Fibroblast of skin of right quadriceps (primary cell): ENCODE measurements around the gene GAK.

ENCODE experiments used
- DNase-seq: peaks from one replicate; pipeline ENCODE4 v3.0.0-alpha.2; 2013

The GAK gene

DNA sequence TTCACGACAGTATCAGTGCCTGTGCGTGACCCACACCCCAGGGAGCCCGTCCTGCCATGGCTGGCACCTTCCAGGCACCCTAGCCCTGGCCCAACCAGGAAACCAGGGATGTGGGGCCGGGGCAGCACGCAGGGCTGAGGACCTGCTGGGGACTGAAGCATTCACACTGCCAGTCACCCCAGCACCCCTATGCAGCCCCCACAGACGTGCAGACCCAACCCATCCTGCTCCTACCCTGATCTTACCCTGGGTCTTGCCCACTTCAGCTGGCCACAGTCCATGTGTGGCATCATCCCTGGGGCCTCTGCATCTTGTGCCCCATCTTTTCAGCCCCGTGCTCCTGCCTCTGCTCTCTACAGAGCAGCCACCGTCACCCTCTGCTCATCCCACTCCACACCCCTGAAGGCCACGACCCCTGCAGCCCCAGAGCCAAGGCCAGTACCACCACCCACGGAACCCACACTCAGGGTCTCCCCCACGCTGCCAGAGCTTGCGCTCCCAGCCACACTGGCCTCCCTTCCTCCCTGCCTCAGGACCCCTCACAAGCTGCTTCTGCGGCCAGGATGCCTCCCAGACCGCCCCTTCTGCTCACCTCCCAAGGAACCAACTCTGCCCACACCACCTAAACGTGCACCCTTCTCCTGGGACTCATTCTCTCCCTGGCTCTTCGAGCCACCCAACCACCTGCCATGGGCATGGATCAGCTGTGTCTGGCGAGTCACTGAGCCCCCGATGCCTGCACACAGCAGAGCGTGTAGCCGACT lies 25.6 kb downstream of the GAK start:
- DNase-seq: no peak

DNA sequence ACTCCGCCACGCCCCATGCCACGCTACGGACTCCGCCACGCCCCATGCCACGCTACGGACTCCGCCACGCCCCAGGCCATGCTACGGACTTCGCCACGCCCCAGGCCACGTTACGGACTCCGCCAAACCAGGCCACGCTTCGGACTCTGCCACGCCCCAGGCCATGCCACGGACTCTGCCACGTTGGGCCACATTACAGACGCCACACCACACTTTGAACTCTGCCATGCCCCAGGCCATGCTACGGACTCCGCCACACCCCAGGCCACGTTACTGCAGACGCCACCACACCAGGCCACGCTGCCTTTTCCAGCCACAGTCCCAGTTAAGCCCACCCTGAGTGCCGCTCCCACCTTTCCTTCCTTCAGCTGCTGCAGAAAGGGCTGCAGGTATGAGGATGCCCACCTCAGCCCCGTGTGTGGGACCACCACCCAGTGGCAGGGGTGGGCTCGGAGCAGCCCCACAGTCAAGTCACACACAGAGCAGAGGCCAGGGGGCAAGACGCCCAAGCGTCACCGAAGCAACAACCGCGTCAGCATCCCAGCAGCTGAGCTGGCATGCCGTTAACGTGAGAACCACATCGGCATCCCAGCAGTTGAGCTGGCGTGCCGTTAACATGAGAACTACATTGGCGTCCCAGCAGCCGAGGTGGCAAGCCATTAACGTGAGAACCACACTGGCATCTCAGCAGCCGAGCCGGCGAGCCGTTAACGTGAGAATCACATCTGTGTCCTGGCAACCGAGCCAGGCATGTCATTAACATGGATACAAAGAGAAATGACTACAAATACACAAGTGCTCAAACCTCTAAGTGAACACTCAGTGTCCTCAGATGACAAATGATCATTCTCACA lies 26.4 kb downstream of the GAK start:
- DNase-seq: no peak

- no peak for DNase-seq
Measured at GRCh38 chr4:903066-904046, 28.8 kb downstream of the GAK start.

GRCh38 chr4:901192-901910 lies 30.8 kb downstream of the GAK start:
- no peak for DNase-seq

DNA sequence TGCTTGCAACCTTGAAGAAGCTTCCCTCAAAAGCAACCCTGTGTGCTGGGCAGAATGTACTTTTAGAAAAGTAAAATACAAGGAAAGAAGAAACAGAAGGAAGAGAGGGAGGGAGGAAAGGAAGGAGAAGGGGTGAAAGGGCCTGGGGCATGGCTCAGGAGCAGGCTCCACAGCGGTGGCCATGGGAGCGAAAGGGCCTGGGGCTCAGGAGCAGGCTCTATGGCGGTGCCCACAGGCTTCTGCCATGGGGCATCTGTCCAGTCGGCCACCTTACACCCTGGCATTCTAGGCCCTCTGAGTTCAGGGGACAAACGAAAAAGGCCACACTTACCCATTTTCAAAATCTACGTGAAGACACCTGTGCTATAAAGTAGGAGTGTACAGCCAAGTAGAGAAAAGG lies 31.4 kb downstream of the GAK start:
- no peak for DNase-seq

GRCh38 chr4:900073-900472 lies 32.0 kb downstream of the GAK start:
- DNase-seq: no peak

DNA sequence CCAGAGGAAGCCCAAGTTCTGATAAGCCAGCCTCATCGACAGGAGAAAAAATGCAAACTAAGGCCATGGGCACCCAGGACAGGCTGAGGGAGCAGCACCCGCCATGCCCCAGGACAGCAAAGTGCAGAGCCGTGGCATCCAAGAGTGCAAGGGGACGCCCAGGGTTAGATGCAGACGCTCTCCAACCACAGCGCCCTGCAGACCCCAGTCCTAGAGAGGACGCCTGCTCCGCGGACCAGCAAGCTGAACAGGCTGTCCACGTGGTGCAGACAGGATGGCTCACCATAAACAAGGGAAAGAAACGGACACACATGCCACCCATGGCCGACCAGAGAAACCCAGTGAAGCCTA lies 32.6 kb downstream of the GAK start:
- DNase-seq: no peak

- no peak for DNase-seq
Measured at GRCh38 chr4:898869-899555, 33.1 kb downstream of the GAK start.

GRCh38 chr4:898123-898522 lies 34.0 kb downstream of the GAK start:
- no peak for DNase-seq

DNA sequence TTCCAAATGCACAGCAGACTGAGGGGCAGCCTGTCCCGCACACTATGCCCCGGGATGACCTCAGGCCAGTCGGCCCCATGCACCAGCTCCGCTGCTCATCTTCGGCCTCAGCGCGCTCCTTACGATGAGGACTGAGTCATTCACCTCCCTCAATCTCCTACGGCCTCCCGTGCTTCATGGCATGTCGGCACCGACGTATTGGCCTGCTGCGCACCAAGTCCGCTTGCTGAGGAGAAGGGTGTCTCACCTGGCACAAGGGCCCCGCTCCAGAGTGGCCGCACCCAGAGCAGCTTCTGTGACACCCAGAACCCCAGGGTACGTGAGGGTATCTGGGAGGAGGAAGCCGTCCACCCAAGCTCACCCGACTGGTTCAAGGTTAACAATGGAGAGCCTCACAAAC lies 35.5 kb downstream of the GAK start:
- DNase-seq: no peak

DNA sequence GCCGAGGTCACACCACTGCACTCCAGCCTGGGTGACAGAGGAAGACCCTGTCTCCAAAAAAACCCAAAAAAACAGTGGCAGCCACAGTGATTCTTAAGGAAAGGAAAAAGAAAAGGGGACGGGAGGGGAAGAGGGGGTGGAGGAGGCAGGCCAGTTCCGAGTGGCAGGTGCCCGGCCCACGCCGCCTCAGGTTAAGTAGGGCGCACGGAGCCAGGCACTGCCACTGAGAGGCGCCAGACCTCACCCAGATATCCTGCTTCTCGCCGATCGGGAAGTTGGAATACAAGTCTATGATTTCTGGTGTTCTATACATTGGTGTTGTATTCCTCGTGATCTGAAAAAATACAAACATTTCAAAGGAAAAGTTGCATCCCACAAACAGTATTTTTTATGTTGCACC lies 35.9 kb downstream of the GAK start:
- DNase-seq: no peak

DNA sequence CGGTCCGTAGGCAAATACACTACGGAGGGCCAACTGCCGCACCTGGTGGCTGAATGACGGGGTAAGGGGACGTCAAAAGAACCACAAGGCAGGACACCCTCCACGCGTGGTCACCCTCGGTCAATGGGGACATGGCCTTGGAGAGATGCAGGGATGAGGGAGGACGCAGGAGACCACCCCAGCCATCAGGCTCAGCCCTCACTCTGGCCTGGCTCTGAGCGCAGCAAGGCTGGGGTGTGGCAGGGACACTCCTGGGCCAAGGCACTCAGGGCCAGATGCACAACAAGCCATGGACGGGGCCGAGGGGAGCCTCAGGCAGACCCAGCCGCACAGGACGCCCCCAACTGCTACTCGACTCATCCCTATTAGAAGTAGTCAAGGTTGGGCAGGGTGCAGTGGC lies 36.5 kb downstream of the GAK start:
- no peak for DNase-seq

GRCh38 chr4:893995-894705 lies 38.0 kb downstream of the GAK start:
- no peak for DNase-seq

DNA sequence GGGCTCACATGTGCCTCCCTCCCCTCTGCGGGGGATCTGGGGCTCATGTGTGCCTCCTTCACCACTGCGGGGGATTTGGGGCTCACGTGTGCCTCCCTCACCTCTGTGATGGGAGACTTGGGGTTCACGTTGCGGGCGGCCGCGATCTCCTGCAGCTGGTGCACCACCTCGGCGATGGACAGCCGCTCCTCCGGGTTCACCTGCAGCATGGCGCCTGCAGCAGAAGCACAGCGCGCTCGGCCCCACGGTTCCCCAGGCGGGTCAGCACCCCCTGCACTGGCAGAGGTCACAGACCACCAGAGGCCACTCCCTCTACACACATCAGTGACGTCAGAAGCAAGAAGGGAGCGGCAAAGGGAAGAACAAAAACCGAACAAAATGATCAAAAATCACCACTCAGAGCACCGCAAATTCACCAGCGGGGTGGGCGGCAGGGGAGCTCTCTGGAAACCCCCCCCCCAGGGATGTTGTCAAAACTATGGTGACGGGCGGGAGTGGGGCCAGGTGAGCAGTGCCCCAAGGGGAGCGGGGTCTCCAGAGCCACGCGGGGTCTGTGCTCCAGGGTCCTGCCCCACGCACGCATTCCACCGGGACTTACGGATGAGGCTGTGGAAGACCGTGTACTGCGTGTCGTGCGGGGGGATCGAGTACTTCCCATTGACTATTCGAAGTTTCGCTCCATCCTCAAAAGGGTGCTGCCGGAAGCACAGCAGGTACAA lies 38.7 kb downstream of the GAK start:
- DNase-seq: no peak

DNA sequence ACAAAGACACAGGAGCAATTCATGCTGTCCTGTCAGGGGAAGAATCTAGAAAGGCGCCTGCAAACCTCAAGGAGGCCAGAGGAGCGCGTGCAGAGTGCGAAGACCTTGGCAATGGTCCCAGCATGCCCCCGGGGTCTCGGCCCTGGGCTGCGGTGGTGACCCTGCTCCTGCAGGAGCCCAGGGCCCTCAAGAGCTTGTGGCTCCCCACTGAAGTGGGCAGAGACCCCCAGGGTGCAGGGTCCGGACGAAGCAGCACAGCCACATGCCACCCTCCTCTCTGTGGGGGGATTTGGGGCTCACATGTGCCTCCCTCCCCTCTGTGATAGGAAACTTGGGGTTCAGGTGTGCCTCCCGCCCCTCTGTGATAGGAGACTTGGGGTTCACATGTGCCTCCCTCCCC lies 39.3 kb downstream of the GAK start:
- no peak for DNase-seq

GRCh38 chr4:891747-892146 lies 40.4 kb downstream of the GAK start:
- DNase-seq: no peak

DNA sequence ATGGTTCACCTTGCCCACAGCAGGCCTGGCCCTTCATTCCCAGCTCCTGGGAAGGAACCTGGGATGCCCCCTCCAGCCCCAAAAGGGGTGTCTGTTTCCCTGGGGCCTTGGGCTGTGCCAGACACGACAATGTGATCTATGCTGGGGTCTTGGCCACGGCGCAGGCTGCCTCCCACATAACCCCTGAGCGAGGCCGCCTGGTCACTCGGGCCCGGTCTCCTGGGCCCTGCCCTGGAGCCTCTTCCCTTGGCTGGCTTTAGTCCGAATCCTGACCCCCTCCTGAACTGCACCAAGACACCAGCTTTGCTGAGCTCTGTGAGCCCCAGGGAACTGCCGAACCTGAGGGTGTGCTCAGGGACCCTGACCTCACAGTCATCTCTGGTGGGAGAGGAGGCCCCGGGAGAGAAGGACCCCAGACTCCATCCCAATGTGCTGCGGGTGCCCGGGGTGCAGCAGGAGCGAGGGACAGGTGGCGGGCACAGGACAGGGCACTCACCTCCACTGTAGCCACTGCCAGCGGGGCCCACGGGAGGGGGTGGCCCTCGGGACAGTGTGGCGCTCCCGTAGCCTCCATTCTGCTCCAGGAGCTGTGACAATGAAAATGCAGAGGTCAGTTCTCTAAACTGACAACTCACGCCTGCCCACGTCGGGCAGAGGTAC lies 42.0 kb downstream of the GAK start:
- DNase-seq: no peak

GRCh38 chr4:889516-889915 lies 42.6 kb downstream of the GAK start:
- DNase-seq: no peak

DNA sequence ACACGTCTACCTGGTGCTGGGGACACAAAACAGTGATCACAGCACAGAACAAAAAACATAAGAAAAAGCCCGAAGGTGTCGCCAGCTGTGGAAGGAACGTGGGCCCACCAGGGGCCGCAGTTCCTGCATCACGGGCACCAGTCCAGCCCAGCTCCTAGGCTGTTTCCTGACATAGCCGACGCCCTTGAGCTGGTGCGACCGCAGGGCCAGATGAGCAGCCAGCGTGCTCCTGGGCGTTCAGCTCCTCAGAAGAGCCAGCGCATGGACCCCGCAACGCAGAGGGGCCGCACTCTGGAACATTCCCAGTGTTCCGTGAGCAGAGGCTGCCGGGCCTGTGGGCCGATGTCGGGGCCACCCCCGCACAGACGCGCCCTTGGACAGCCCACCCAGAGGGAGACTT lies 44.1 kb downstream of the GAK start:
- DNase-seq: no peak
